NT2/D1 (cell line): ENCODE measurements around the gene FMNL2.

ENCODE experiments used
- SUZ12 ChIP-seq: IDR thresholded peaks from 2 replicates; pipeline ENCODE4 v1.6.1; 2011; ENCODE audit not compliant: insufficient read length, insufficient read depth; ENCODE audit errors: extremely low read depth
- YY1 ChIP-seq: IDR thresholded peaks from 2 replicates; pipeline ENCODE4 v1.6.1; 2011; ENCODE audit not compliant: insufficient read length, insufficient read depth
- ZNF274 ChIP-seq: IDR thresholded peaks from 2 replicates; pipeline ENCODE4 v1.6.1; 2011; ENCODE audit warnings: mild to moderate bottlenecking, low read depth, low read length

GRCh38 chr2:152444448-152444847, 109.5 kb downstream of the FMNL2 start:
- TF ChIP-seq ZNF274 (no peak), YY1 (no peak), SUZ12 (no peak)
